HG02642 (cell line): ENCODE results near the gene RBBP4.

ENCODE experiments used
- ATAC-seq: cut with Tn5 transposase; IDR thresholded peaks from one replicate; pipeline ENCODE4 v1.9.1; 2021; ENCODE audit warnings: mild to moderate bottlenecking; ENCODE audit not compliant: unreplicated experiment, poor library complexity

RBBP4 gene

GRCh38 chr1:32716312-32717148 is 65.5 kb downstream of the RBBP4 start:
- ATAC-seq, result peak; percentile 56

- no peak for ATAC-seq
Observed at GRCh38 chr1:32717503-32717902, 66.5 kb downstream of the RBBP4 start.

GRCh38 chr1:32718036-32718435 is 67.0 kb downstream of the RBBP4 start:
- ATAC-seq, result no peak

- ATAC-seq, result no peak
Observed at GRCh38 chr1:32718527-32718926, 67.5 kb downstream of the RBBP4 start.

- no peak for ATAC-seq
Observed at GRCh38 chr1:32719681-32720275, 68.8 kb downstream of the RBBP4 start.

GRCh38 chr1:32724678-32725614 is 73.9 kb downstream of the RBBP4 start:
- no peak for ATAC-seq

- ATAC-seq, result no peak
Observed at GRCh38 chr1:32725615-32725982, 74.6 kb downstream of the RBBP4 start.

GRCh38 chr1:32727876-32728275 is 76.9 kb downstream of the RBBP4 start:
- ATAC-seq, result no peak

- ATAC-seq, result no peak
Observed at GRCh38 chr1:32728413-32729077, 77.5 kb downstream of the RBBP4 start.

GRCh38 chr1:32729254-32730046 is 78.4 kb downstream of the RBBP4 start:
- no peak for ATAC-seq

GRCh38 chr1:32733582-32734321 is 82.7 kb downstream of the RBBP4 start:
- no peak for ATAC-seq
